Thyroid gland (tissue), 4 donors: Measurements from ENCODE around the gene WWC2.

Source experiments
- POLR2A ChIP-seq, 2 donors: fragments of 450-650 bp; IDR thresholded peaks; one replicate each; pipeline ENCODE4 v1.6.1; 2017; ENCODE audit warnings: antibody characterized with exemption in 2 of 2, mild to moderate bottlenecking in 2 of 2, moderate library complexity in 1 of 2
- TF ChIP-seq, protein P1 (sequence below), 6 experiments: fragments of 200-600 bp in 3 of 6; fragments of 450-650 bp in 3 of 6; sonication (generic) in 3 of 6; IDR thresholded peaks; one replicate each; pipeline ENCODE4 v1.5.1; 2016 to 2019; ENCODE audit warnings: antibody characterized with exemption in 6 of 6, mild to moderate bottlenecking in 2 of 6, inconsistent platforms in 1 of 6, moderate library complexity in 1 of 6

GRCh38 chr4:183213996-183214395, 114.9 kb downstream of the WWC2 start:
- TF ChIP-seq POLR2A (IDR thresholded peaks at IDR 0.05) = no peak
- TF ChIP-seq, protein P1, sequence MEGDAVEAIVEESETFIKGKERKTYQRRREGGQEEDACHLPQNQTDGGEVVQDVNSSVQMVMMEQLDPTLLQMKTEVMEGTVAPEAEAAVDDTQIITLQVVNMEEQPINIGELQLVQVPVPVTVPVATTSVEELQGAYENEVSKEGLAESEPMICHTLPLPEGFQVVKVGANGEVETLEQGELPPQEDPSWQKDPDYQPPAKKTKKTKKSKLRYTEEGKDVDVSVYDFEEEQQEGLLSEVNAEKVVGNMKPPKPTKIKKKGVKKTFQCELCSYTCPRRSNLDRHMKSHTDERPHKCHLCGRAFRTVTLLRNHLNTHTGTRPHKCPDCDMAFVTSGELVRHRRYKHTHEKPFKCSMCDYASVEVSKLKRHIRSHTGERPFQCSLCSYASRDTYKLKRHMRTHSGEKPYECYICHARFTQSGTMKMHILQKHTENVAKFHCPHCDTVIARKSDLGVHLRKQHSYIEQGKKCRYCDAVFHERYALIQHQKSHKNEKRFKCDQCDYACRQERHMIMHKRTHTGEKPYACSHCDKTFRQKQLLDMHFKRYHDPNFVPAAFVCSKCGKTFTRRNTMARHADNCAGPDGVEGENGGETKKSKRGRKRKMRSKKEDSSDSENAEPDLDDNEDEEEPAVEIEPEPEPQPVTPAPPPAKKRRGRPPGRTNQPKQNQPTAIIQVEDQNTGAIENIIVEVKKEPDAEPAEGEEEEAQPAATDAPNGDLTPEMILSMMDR (IDR thresholded peaks at IDR 0.05) = no peak
